Stomach (tissue), 4 donors: ENCODE measurements around the gene C10orf67.

ENCODE experiments used
- CTCF ChIP-seq, 7 experiments: fragments of 450-650 bp in 4 of 7; fragments of 200-600 bp in 3 of 7; sonication (generic) in 3 of 7; IDR thresholded peaks; one replicate each; pipeline ENCODE4 v1.5.1; 2016 to 2019; ENCODE audit warnings: antibody characterized with exemption in 7 of 7, control low read depth in 2 of 7, mild to moderate bottlenecking in 1 of 7
- EP300 ChIP-seq: sonication (generic); formaldehyde crosslinking; IDR thresholded peaks from one replicate; pipeline ENCODE4 v1.6.1; 2017; ENCODE audit warnings: antibody characterized with exemption
- POLR2A ChIP-seq, 4 donors: fragments of 450-650 bp; IDR thresholded peaks; one replicate each; pipeline ENCODE4 v1.6.1; 2016; ENCODE audit warnings: antibody characterized with exemption in 4 of 4, control low read depth in 2 of 4, mild to moderate bottlenecking in 1 of 4, moderate library complexity in 1 of 4

- TF ChIP-seq EP300 (no peak), CTCF (IDR thresholded peaks at IDR 0.05) (no peak), POLR2A (IDR thresholded peaks at IDR 0.05) (no peak)
These were observed 1.3 kb upstream of the C10orf67 start for GRCh38 chr10:23345861-23346260.
